CD4-positive, alpha-beta T cell (primary cell): ENCODE data around the gene RPLP1. TPM values are rescaled to one million over a fixed set of nuclear protein-coding genes. Genes with fewer than 3 reads are reported as not detected.

ENCODE experiments used
- ATAC-seq: fragments of 200-7000 bp; cut with Tn5 transposase; one replicate; pipeline ENCODE4 v1.10.0; 2022; ENCODE audit warnings: mild to moderate bottlenecking; ENCODE audit not compliant: poor library complexity
- CTCF ChIA-PET: fragments of 350-600 bp; sonication (Branson Sonifier 250); formaldehyde crosslinking; loops from one replicate; lab custom pipeline; 2021; ENCODE audit warnings: antibody characterized with exemption, inconsistent platforms; lab: Charles Lee
- POLR2A ChIA-PET: fragments of 350-600 bp; sonication (Branson Sonifier 250); formaldehyde crosslinking; loops from one replicate; lab custom pipeline; 2021; ENCODE audit warnings: antibody characterized with exemption, inconsistent platforms; lab: Charles Lee
- DNase-seq, 14 experiments: peaks; one replicate each; pipeline ENCODE4 v3.0.0-alpha.2; 2013 to 2020; ENCODE audit warnings: mixed read lengths in 2 of 14
- H3K27ac ChIP-seq, 2 donors: one replicate each; pipeline versions ENCODE4 v1.5.1 to v1.7.0; 2013; ENCODE audit warnings: low read length in 2 of 2, low read depth in 1 of 2, mild to moderate bottlenecking in 1 of 2
- H3K27me3 ChIP-seq, 2 experiments: 1 replicate in 1 of 2; 2 replicates in 1 of 2; pipeline versions ENCODE4 v1.6.1 to v1.7.0; 2013; ENCODE audit warnings: low read length in 2 of 2, control low read depth in 1 of 2, mild to moderate bottlenecking in 1 of 2, moderate library complexity in 1 of 2; ENCODE audit not compliant: insufficient read depth in 2 of 2, control insufficient read depth in 1 of 2
- H3K36me3 ChIP-seq: one replicate; pipeline ENCODE4 v1.6.1; 2013; ENCODE audit warnings: low read length, control low read depth; ENCODE audit not compliant: insufficient read depth
- H3K4me1 ChIP-seq: one replicate; pipeline ENCODE4 v1.6.1; 2013; ENCODE audit warnings: low read length, control low read depth; ENCODE audit not compliant: insufficient read depth
- H3K4me3 ChIP-seq: one replicate; pipeline ENCODE4 v1.5.1; 2013; ENCODE audit warnings: mild to moderate bottlenecking, low read length, moderate library complexity
- H3K9me3 ChIP-seq, 2 experiments: 1 replicate in 1 of 2; 2 replicates in 1 of 2; pipeline versions ENCODE4 v1.6.1 to v1.7.0; 2013; ENCODE audit warnings: low read length in 2 of 2, mild to moderate bottlenecking in 2 of 2, control low read depth in 1 of 2, moderate library complexity in 1 of 2; ENCODE audit not compliant: control insufficient read depth in 1 of 2, insufficient read depth in 1 of 2
- H3K27ac Mint-ChIP-seq: one replicate; pipeline ENCODE4 v1.8.0; 2020; ENCODE audit warnings: mixed read lengths
- H3K27me3 Mint-ChIP-seq: one replicate; pipeline ENCODE4 v1.8.0; 2021; ENCODE audit warnings: mixed read lengths
- H3K36me3 Mint-ChIP-seq: one replicate; pipeline ENCODE4 v1.8.0; 2021; ENCODE audit warnings: low read depth, mixed read lengths
- H3K4me1 Mint-ChIP-seq: one replicate; pipeline ENCODE4 v1.8.0; 2021; ENCODE audit warnings: low read depth, mixed read lengths
- H3K4me3 Mint-ChIP-seq: one replicate; pipeline ENCODE4 v1.8.0; 2020; ENCODE audit warnings: mild to moderate bottlenecking, mixed read lengths
- H3K9me3 Mint-ChIP-seq: one replicate; pipeline ENCODE4 v1.8.0; 2020; ENCODE audit warnings: mixed read lengths
- CTCF ChIP-seq: fragments of 200-600 bp; IDR thresholded peaks from one replicate; pipeline ENCODE4 v1.8.0; 2022; ENCODE audit warnings: antibody characterized with exemption, mild to moderate bottlenecking
- intact Hi-C, 2 experiments: fragments of 100-400 bp; cut with DNase I in 1 of 2; cut with micrococcal nuclease in 1 of 2; formaldehyde crosslinking; loops; one replicate each; pipeline versions ENCODE4 v1.15.1 to v1.9.0; 2023 to 2025; cut with DNase I, micrococcal nuclease
- total RNA-seq, 174 experiments: library from RNA in 2 of 174; stranded (reverse) in 2 of 174; gene quantifications; one replicate each; pipeline ENCODE4 v1.2.3 and lab custom pipeline; 2021 to 2026

Gene RPLP1
- total RNA-seq, 2 experiments from 2014 or later: 2,527 to 2,615 TPM

- POLR2A ChIA-PET: no interaction called here
- no peaks in the 10 kb centered on the region for H3K27me3 Mint-ChIP-seq
- no peak overlapping the region for H3K4me3 Mint-ChIP-seq
- CTCF ChIA-PET: interaction anchor here (0.6 kb wide), 1 partner anchor 657 kb away, joined by 3 read pairs; no protein-coding TSS in a partner anchor
- no peak overlapping the region for H3K4me3 ChIP-seq
- TF ChIP-seq CTCF: no peak
- H3K9me3 ChIP-seq: no peaks in the 10 kb centered on the region
- H3K27ac Mint-ChIP-seq: no peak overlapping the region
- H3K4me1 Mint-ChIP-seq: no peaks in the 10 kb centered on the region
- DNase-seq: no peak
- H3K27me3 ChIP-seq: no peaks in the 10 kb centered on the region
- H3K36me3 Mint-ChIP-seq: no peaks in the 10 kb centered on the region
- no peaks in the 10 kb centered on the region for H3K36me3 ChIP-seq
- ATAC-seq: no peak
- no peaks in the 10 kb centered on the region for H3K9me3 Mint-ChIP-seq
- intact Hi-C loops: no loop called here
- no peaks in the 10 kb centered on the region for H3K4me1 ChIP-seq
- H3K27ac ChIP-seq: no peak overlapping the region
Measured at GRCh38 chr15:69434679-69435078, 17.9 kb upstream of the RPLP1 start.

GRCh38 chr15:69435985-69436384 is 16.6 kb upstream of the RPLP1 start:
- CTCF ChIA-PET: no interaction called here
- ATAC-seq: no peak
- no peak overlapping the region for H3K27ac ChIP-seq

GRCh38 chr15:69436951-69437350 is 15.7 kb upstream of the RPLP1 start:
- TF ChIP-seq CTCF: no peak
- Mint-ChIP-seq H3K4me3 (no peak overlapping the region), H3K9me3 (no peaks in the 10 kb centered on the region), H3K4me1 (no peaks in the 10 kb centered on the region), H3K36me3 (no peaks in the 10 kb centered on the region), H3K27ac (no peak overlapping the region), H3K27me3 (no peaks in the 10 kb centered on the region)
- H3K27me3 ChIP-seq: no peaks in the 10 kb centered on the region
- CTCF ChIA-PET: interaction anchor here (1.1 kb wide), 1 partner anchor 23 kb away, joined by 4 read pairs; the partner anchor contains the start of gene KIF23
- intact Hi-C loops: no loop called here
- H3K36me3 ChIP-seq: no peaks in the 10 kb centered on the region
- no peak for ATAC-seq
- H3K4me1 ChIP-seq: no peaks in the 10 kb centered on the region
- H3K9me3 ChIP-seq: no peaks in the 10 kb centered on the region
- POLR2A ChIA-PET: interaction anchor here (1.8 kb wide), 1 partner anchor 16 kb away, joined by 6 read pairs; the partner anchor contains the start of gene RPLP1
- no peak overlapping the region for H3K4me3 ChIP-seq
- no peak for DNase-seq
- H3K27ac ChIP-seq: no peak overlapping the region

More at GRCh38 chr15:69435985-69436384, 16.6 kb upstream of the RPLP1 start:
- Mint-ChIP-seq H3K27ac (no peak overlapping the region), H3K4me1 (no peaks in the 10 kb centered on the region), H3K27me3 (no peaks in the 10 kb centered on the region), H3K4me3 (no peak overlapping the region), H3K36me3 (no peaks in the 10 kb centered on the region), H3K9me3 (no peaks in the 10 kb centered on the region)
- H3K4me1 ChIP-seq: no peaks in the 10 kb centered on the region
- no peak overlapping the region for H3K4me3 ChIP-seq
- no peak for TF ChIP-seq CTCF
- DNase-seq: no peak
- POLR2A ChIA-PET: interaction anchor here (1.8 kb wide), 1 partner anchor 17 kb away, joined by 6 read pairs; the partner anchor contains the start of gene RPLP1
- no peaks in the 10 kb centered on the region for H3K9me3 ChIP-seq
- no peaks in the 10 kb centered on the region for H3K36me3 ChIP-seq
- intact Hi-C loops: no loop called here
- no peaks in the 10 kb centered on the region for H3K27me3 ChIP-seq
